DND-41 (cell line): ENCODE data around the gene OR2AK2.

Source experiments
- EZH2 ChIP-seq: IDR thresholded peaks from 3 replicates; pipeline ENCODE4 v1.6.1; 2012; ENCODE audit warnings: borderline replicate concordance, low read depth, mild to moderate bottlenecking, moderate library complexity, low read length, inconsistent platforms; ENCODE audit not compliant: severe bottlenecking
- TF ChIP-seq, protein P1 (sequence below): IDR thresholded peaks from 2 replicates; pipeline ENCODE4 v1.5.1; 2012; ENCODE audit warnings: borderline replicate concordance, low read length, moderate library complexity, mild to moderate bottlenecking; ENCODE audit not compliant: poor library complexity, severe bottlenecking; ENCODE audit errors: extremely low read depth

- TF ChIP-seq, protein P1, sequence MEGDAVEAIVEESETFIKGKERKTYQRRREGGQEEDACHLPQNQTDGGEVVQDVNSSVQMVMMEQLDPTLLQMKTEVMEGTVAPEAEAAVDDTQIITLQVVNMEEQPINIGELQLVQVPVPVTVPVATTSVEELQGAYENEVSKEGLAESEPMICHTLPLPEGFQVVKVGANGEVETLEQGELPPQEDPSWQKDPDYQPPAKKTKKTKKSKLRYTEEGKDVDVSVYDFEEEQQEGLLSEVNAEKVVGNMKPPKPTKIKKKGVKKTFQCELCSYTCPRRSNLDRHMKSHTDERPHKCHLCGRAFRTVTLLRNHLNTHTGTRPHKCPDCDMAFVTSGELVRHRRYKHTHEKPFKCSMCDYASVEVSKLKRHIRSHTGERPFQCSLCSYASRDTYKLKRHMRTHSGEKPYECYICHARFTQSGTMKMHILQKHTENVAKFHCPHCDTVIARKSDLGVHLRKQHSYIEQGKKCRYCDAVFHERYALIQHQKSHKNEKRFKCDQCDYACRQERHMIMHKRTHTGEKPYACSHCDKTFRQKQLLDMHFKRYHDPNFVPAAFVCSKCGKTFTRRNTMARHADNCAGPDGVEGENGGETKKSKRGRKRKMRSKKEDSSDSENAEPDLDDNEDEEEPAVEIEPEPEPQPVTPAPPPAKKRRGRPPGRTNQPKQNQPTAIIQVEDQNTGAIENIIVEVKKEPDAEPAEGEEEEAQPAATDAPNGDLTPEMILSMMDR: no peak
- no peak for TF ChIP-seq EZH2
These were observed 42.7 kb downstream of the OR2AK2 start for GRCh38 chr1:248007778-248008177.
